Umbilical cord (tissue), 2 donors: ENCODE data around the gene ABCA7. TPM values are rescaled to one million over a fixed set of nuclear protein-coding genes. Genes with fewer than 3 reads are reported as not detected.

Experiments used
- DNase-seq: peaks from one replicate; pipeline ENCODE4 v3.0.0-alpha.2; 2015; ENCODE audit warnings: low spot score
- total RNA-seq: library from RNA; depleted of rRNA; stranded (reverse); fragments of >200 nt; gene quantifications from one replicate; pipeline ENCODE4 v1.2.3, GENCODE V29; 2014; ENCODE audit warnings: low replicate concordance; ENCODE audit not compliant: insufficient read depth

Gene ABCA7
- total RNA-seq, 1 donor from 2014 or later, result 2.2 TPM

DNA sequence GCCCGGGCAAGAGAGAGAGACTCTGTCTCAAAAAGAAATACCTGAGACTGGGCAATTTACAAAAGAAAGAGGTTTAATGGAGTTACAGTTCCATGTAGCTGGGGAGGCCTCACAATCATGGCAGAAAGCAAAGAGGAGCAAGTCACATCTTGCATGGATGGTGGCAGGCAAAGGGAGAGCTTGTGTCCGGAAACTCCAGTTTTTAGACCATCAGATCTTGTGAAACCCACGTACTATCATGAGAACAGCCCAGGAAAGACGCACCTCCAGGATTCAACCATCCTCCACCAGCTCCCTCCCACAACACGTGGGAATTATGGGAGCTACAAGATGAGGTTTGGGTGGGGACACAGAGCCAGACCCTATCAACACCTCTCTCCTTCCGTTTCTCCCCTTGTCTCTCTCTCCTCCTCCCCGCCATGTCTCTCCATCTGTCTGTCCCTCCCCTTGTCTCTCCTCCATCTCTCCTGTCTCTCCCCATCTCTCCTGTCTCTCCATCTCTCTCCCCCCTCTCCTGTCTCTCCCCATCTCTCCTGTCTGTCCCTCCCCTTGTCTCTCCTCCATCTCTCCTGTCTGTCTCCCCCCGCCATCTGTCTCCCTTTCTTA is 45.2 kb downstream of the ABCA7 start:
- DNase-seq, result no peak

DNA sequence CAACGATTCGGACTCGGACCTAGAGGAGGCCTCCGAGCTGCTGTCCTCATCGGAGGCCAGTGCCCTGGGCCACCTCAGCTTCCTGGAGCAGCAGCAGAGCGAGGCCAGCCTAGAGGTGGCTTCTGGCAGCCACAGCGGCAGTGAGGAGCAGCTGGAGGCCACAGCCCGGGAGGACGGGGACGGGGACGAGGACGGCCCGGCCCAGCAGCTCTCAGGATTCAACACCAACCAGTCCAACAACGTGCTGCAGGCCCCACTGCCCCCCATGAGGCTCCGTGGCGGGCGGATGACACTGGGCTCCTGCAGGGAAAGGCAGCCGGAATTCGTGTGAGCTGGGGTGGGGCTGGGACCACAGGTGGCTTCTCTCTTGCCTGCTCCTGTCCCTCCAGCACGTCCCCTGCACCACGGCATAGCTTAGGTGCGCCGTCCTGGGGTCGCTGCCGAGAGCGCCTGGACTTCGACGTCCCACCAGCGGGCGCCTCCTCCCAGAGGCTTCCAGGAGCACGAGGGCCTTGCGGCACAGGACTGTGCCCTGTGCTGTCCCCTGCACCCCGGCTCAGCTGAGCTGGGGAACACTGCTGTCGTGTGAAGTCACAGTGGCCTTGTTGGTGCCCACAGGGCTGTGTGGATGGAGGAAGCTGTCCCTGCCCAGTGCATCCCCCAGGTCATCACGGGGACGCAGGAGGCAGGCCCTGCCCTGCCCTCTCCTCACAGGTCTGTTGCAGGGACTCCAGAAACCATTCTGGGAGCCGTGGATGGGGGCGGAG is 46.0 kb downstream of the ABCA7 start:
- DNase-seq, result no peak

DNA sequence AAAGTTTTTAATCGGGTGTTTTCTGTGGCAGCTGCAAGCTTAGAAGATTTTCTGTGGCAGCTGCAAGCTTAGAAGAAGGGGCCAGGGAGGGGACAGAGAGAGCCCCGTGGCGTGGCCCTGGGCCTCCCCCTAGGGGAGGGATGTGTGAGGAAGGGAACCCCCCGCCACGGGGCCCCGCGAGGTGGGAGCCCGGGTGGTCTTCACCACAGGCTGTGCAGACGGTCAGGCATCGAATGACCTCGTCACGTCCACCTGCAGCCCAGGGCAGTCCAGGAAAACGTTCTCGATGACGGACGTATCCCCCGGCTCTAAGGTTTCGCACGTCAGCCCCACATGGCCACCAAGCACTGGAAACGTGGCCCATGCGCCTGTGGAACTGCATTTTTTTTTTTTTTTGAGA is 46.7 kb downstream of the ABCA7 start:
- no peak for DNase-seq

DNA sequence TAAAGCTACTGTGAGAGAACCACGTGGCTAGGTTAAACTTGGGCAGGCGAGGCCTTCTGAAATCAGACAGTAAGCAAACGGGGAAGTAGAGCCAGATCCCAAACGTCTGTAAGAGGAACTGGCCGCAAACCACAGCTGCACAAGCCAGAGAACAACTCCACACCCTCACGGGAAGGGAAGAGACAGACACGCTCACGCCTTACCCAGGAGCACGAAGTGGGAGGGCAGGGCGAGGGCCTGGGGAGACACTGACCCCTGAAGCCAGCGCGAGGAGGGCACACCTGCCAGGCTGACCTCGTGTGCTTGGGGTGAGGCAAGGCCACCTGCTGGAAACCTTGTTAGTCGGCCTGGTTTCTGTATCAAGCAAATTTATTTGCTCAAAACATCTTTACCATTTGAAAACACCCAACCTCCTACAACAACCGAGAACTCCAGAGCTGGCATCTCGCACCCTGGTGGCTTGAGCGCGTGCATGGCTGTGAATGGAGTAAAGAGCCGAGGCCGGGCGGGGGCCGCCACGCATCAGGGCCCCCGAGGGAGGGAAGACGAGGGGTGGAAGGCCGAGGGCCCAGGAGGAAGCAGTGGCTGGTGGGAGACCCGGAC is 48.0 kb downstream of the ABCA7 start:
- DNase-seq, result peak; percentile 50

DNA sequence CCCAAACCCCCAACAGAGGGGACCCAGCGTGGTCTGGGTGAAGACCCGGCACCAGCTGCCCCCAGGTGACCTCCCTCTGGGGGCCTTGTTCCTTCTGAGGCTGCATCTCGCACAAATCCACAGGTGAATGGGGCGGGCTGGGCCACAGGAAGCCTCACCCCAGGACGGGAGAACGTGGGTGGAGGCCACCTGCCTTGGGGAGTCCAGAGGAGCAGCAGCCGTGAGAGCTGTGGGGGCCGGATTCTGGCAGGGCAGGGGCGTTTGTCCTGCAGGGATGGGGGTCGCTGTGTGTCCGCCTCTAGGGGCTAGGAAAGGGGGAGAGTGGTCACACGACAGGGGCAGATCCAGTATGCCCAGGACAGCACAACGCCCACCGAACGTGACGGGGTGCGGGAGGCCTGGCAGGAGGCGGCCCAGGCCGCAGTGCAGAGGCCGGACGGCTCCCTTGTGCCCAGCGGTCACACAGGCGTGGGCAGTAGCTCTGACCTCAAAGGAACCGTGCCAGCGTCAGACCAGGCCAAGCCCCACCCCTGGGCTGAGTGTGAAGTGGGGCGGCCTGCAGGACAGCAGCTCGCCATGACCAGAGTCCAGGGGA is 48.6 kb downstream of the ABCA7 start:
- DNase-seq, result no peak

DNA sequence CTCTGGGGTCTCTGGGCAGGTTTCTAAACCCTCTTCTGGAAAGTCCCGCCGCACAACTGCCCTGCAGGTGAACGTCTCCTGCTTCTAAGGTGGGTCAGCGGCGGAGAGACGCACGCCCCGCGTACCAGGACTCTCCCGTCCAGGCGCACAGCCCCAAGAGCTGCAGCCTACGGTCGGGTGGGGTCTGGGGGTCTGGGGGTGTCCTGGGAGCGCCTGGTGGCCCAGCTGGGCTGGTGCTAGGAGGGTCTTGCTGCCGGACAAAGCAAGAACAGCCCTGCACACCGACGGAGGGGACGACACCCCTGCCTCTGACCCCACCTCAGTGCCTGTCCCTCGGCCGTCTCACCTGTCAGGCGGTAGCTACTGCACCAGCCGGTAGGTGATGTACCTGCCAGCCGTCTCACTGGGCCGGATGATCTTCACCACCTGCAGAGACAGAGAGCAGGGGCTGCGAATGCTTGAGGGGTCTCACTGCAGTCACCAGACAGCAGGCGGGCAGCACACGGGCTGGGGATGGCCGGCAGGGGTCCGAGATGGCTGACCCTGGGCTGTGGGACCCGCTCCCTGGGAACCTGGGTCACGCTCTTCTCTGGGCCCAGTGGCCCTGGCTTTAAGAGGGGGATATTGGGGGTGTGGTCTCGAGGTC is 49.3 kb downstream of the ABCA7 start:
- DNase-seq, result no peak

DNA sequence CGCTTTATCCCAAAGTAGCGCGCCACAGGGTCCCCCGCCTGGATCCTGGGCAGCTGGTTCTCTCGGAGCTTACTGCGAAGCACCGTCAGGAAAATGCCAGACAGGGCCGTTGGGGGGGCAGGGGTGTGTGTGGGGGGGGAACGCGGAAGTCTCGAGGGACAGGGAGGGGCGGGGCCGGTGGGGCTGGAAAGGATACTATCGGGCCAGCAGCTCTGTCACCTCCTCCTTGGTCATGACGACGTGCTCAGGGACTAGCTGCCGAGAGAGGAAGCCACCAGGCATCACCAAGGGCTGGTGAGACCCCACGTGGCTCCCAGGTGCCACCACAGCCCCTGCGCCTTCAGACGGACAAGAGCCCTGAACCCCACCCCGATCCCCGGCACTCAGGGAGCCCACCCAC is 50.0 kb downstream of the ABCA7 start:
- DNase-seq, result no peak

DNA sequence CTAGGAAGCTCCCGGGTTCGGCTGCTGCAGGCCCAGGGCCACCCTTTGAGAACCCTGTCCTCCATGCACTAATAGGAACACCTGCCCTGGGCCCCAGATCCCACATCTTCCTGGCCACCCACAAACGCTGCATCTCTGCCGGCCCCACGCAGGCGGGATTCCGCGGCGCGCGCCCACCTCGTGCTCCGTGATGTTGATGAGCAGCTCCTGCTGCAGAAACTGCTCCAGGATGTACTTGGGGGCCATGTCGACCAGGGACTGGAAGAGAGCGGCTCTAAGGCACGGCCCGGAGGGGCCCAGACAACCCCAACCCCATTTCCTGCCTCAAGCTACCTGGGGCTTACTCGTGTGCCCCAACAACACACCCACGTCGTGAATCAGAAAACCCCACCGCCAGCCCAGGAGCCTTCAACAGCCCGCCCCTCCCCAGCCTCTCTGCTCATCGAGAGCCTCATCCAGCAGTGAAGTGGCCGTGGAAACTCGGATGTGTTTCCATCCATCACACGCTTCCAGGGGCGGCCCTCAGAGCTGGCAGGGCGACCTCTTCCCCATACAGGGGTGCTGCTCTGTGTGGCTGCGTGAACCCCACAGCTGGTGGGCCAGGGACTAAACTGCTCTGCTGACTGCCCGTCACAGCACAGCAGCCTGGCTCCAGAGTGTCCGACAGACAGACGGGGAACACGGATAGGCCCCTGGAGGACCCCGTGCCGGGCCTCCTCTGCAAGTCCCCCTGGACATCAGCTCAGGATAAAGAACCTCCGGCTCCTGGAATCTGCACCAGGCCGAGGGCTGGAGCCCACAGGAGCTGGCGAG is 51.0 kb downstream of the ABCA7 start:
- DNase-seq, result no peak

DNA sequence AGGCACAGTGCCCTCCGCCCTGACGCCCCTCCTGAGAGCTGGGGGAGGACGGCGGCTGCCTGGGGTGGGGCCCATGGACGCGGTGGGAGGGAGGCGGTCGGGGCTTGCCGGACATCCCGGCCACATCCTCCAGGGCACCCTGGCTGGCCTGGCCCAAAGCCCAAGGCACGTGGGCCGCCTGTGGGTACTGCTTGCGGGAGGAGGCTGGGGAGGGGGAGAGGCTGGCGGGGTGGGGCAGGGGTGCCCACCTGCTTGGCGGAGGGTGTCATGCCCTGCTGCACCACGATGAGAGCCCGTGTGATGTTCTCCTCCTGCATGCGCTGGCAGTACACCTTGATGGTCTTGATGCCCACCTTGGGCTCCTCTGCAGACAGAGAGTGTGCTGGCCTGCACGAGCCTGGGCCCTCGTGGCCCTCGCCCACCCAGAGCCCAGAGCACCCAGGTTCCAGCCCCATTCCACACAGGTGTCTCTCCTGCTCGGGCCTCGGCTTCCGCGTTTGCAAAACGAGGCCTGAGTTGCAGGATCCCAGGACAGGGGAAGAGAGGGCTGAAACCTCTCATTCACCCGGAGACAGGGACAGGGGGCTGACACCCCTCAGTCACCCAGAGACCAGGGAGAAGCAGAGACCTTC is 51.8 kb downstream of the ABCA7 start:
- DNase-seq, result no peak

DNA sequence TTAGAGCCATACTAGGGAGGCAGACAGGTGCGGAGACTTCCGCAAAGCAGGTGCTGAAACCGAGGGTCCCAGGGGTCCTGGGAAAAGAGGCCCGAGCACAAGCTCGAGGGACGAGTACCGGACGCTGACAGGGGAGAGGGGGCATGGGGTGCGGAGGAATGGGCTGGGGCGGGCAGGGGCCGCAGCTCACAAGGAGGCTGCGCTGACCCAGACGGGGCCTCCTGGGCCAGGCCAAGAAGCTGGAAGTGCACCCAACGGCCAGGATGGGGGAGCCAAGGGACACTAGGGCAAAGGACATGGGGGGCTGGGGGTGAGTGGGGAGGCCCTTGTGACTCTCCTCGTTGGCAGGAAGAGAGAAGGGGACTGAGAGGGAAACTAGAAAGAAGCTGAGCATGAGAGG is 53.4 kb downstream of the ABCA7 start:
- no peak for DNase-seq

DNA sequence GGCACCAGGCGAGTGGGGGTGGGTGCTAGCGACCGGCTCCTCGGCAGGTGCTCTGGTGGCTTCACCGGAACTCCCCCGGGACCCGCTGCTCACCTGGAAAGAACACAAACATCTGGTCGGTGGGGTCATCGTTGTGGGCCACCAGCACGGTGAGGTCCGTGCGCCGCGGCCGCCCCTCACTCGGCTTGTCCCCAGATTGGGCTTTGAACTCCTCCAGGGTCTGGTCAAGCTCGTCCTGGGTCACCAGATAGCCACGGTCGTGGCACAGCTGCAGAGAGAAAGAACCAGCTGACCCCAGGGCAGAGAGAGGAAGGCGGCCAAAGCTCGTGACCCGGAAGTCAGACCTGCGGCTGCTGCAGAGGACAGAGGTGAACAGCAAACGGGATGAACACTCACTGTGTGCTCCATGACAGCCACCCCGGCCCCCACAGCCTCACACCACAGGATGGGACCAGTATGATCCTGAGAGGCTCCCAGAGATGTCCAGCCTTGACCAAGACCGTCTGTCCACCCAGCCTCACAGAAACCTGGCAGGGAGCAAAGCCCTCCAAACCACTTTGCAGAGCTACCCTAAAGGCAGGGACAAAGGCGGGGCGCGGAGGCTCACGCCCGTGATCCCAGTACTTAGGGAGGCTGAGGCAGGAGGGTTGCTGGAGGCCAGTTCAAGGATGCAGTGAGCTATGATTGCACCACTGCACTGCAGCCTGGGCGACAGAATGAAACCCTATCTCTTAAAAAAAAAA is 54.1 kb downstream of the ABCA7 start:
- DNase-seq, result no peak

DNA sequence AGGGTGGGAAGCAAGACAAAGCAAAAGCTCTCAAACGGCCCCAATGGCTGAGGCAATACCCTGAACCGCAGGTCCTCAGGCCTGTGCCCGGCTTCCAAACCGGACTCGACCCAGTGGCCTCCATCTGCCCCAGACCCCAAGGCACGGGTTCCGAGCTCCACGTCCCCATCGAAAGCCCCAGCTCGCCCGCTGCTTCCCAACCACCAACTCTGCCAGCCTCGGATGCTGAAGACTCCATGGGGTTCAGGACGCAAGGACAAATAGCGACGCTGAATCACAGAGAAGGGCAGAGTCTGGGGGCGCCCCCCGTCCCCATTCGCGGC is 54.7 kb downstream of the ABCA7 start:
- no peak for DNase-seq

DNA sequence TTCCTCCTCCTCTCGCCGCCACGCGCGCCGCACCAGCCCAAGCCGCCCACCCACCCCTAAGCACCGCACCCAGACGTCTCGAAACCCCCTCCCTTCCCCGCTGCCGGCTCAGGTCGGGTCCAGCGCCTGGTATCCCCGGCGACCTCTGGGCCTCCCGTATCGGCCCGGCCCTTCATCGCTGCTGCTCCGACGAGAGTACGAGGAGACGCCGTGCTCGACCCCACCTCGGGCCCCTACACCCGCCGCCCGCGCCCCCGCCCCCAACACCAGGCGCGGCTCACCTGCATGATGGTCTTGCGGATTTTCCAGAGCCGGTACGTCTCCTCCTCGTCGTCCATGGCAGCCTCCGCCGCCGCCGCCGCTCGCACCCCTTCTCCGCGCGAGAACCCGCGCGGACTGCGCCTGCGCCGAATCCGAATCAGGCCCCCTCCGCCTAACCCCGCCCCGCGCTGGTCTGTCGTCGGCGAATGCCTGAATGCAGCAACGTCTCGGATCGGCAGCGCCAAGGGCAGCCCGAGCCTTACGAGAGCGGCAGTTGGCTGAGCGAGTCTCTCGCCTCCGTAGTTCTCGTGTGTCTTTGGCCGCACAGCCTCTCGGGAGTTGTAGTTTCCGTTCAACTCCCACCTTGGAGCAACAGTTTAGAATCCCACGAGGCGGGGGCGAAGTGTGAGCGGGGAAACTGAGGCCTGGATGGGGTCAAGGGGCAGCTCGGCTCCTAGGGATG is 55.2 kb downstream of the ABCA7 start, which contains the start of gene POLR2E:
TSS of gene POLR2E (minus strand) at position 398 of the 724 bp plus-strand sequence. CDS start at position 338, 60 bp downstream.
- DNase-seq, result peak; percentile 99

DNA sequence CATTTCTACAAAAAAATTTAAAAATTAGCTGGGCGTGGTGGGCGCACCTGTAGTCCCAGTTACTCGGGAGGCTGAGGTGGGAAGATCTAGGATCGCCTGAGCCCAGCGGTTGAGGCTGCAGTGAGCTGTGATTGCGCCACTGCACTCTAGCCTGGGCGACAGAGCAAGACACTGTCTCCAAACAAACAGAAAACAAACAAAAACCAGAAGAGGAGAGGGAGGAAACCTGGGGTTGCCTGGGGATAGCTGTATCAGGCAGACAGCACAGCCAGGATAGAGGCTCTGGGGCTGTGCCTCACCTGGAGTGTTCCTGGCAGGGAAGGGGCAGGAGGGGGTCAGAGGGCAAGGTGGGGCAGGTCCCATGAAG is 57.9 kb downstream of the ABCA7 start:
- DNase-seq, result no peak

DNA sequence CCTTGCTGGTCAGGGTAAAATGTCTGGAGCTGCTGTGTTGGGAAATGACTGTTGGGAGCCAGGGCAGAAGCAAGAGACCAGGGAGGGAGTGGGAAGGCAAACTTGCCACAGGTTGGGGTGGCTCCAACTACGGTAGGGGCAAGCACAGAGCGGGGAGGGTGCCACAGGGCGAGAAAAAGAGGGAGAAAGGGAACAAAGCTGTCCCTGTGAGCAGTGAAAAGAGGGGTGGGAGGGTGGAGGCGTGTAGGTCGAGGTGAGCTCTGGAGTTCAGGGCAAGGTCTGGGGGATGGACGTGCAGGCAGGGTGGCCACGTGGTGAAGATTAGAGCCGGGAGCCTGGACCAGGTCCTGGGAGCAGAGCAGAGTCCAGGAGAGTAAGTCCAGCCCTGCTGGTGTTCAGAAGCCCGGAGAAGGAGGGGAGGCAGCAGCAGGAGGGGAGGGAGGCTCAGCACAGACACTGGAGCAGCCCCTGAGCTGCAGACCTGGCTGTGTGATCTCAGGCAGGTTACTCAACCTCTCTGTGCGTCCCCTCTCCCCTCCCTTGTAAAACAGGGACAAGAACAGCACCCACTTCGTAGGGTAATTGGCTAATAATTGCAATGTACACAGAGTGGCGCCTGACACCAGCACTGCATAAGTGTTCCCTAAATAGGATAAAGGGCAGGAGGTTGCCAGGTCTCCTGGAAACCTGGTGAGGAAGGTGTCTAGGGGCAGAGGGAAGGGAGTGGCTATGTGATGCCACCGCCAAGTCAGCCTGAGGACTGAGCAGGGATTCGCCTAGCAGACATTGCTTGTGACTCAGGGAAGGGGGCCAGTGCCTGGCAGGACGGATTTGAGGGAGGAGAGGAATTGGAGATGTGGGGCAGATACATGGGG is 58.5 kb downstream of the ABCA7 start:
- DNase-seq, result peak; percentile 62

DNA sequence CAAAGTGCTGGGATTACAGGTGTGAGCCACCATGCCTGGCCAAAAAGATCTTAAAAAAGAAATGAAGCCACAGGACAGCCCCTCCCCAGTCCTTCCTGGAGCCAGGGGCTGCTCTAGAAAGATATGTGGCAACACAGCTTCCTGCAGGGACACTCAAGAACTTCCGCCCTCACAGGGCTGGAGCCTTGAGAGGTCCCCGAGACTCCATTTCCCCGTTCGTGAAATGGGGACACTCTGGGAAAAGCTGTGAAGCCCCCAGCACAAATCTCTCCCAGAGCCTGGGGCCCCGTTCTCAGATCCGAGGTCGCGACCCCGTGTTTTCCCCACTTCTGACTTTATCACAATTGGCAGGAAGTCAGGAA is 61.4 kb downstream of the ABCA7 start:
- no peak for DNase-seq

DNA sequence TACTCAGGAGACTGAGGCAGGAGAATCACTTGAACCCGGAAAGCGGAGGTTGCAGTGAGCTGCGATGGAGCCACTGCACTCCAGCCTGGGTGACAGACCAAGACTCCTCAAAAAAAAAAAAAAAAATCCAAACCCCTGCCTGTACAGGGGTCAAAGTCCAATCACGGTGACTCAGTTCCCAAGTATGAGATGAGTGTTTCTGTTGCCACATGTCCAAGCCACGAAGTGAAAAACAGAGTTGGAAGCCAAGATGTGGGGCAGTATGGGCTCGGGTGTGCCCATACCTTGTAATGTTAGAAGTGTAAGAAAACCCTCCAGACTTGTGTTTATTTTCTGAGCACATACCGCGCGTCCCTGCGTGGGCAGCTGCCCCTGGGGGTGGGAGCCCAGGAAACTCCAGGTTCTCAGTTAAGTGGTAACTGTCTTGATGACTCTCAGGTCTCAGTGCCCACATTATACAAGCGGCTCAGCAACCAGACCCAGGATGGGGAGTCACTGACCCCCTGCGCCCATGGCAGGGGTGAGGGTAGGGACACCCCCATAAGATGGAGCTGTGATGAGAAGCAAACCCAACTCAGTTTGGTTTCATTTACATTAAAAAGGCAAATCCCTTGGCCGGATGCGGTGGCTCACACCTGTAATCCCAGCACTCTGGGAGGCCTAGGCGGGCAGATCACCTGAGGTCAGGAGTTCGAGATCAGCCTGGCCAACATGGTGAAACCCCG is 62.7 kb downstream of the ABCA7 start:
- peak; percentile 83 for DNase-seq

DNA sequence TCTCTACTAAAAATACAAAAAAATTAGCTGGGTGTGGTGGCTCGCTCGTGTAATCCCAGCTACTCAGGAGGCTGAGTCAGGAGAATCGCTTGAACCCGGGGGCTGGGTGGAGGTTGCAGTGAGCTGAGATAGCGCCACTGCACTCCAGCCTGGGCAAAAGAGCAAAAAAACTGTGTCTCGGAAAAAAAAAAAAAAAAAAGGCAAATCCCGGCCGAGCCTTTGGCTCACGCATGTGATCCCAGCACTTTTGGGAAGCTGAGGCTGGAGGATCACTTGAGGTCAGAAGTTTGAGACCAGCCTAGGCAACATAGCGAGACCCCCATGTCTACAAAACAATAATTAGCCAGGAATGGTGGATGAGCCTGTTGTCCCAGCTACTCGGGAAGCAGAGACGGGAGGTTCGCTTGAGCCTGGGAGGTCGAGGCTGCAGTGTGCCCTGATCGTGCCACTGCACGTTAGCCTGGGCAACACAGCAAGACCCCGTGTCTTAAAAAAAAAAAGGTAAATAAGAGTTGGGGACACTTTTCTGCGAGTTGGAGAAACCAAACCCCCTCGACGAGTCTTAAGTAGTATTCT is 63.3 kb downstream of the ABCA7 start:
- DNase-seq, result peak; percentile 61
